Endodermal cell (in vitro differentiated cells): ENCODE data around the gene NFE2L3. TPM values are rescaled to one million over a fixed set of nuclear protein-coding genes. Genes with fewer than 3 reads are reported as not detected.
"Not testable (repeated sequence)": the region's sequence is repeated elsewhere in the genome, so short reads cannot be mapped to it uniquely, and the experiment has no call there.

Source experiments
- DNase-seq: peaks from one replicate; pipeline ENCODE4 v3.0.0-alpha.2; 2017
- H3K27ac ChIP-seq: 2 replicates; pipeline ENCODE4 v1.5.1; 2013; ENCODE audit warnings: mild to moderate bottlenecking, low read depth, low read length, moderate library complexity
- H3K27me3 ChIP-seq: 2 replicates; pipeline ENCODE4 v1.6.1; 2013; ENCODE audit warnings: mild to moderate bottlenecking, low read length, moderate library complexity; ENCODE audit not compliant: insufficient read depth, control insufficient read depth, poor library complexity, severe bottlenecking
- H3K36me3 ChIP-seq: 2 replicates; pipeline ENCODE4 v1.7.0; 2013; ENCODE audit warnings: mild to moderate bottlenecking, low read length, moderate library complexity; ENCODE audit not compliant: control insufficient read depth, insufficient read depth
- H3K4me1 ChIP-seq: one replicate; pipeline ENCODE4 v1.7.0; 2013; ENCODE audit warnings: low read length; ENCODE audit not compliant: control insufficient read depth, insufficient read depth
- H3K4me3 ChIP-seq: 2 replicates; pipeline ENCODE4 v1.5.1; 2013; ENCODE audit warnings: mild to moderate bottlenecking, low read length, moderate library complexity
- H3K9ac ChIP-seq: 2 replicates; pipeline ENCODE4 v1.6.1; 2013; ENCODE audit warnings: mild to moderate bottlenecking, low read length, moderate library complexity; ENCODE audit not compliant: poor library complexity, severe bottlenecking; ENCODE audit errors: extremely low read depth
- H3K9me3 ChIP-seq: 2 replicates; pipeline ENCODE4 v1.6.1; 2013; ENCODE audit warnings: mild to moderate bottlenecking, low read length, moderate library complexity; ENCODE audit not compliant: control insufficient read depth
- H3K27ac Mint-ChIP-seq: 2 replicates; pipeline ENCODE4 v1.8.0; 2020; ENCODE audit warnings: mixed read lengths
- H3K27me3 Mint-ChIP-seq: 2 replicates; pipeline ENCODE4 v1.8.0; 2021; ENCODE audit warnings: mild to moderate bottlenecking, mixed read lengths; ENCODE audit not compliant: insufficient read depth
- H3K36me3 Mint-ChIP-seq: 2 replicates; pipeline ENCODE4 v1.8.0; 2020; ENCODE audit warnings: low read depth, mixed read lengths
- H3K4me1 Mint-ChIP-seq: 2 replicates; pipeline ENCODE4 v1.8.0; 2020; ENCODE audit warnings: mixed read lengths
- H3K4me3 Mint-ChIP-seq: 2 replicates; pipeline ENCODE4 v1.8.0; 2020; ENCODE audit warnings: mild to moderate bottlenecking, moderate library complexity, mixed read lengths
- H3K9me3 Mint-ChIP-seq: 2 replicates; pipeline ENCODE4 v1.8.0; 2020; ENCODE audit warnings: mild to moderate bottlenecking, mixed read lengths
- CTCF ChIP-seq: fragments of 200-600 bp; sonication (generic); conservative IDR thresholded peaks from 2 replicates; pipeline ENCODE4 v1.5.0; 2021; ENCODE audit warnings: antibody characterized with exemption, mild to moderate bottlenecking
- WGBS, 2 experiments: methylation state at CpG; one replicate each; pipeline versions ENCODE4 v1.1.5 to v1.1.7; 2013; ENCODE audit warnings: missing lambda C conversion rate in 2 of 2, mixed read lengths in 1 of 2; ENCODE audit not compliant: insufficient coverage in 1 of 2, insufficient read length in 1 of 2; 5-methylcytosine and 5-hydroxymethylcytosine counted together
- total RNA-seq, 2 donors: library from RNA; stranded (reverse); fragmentation: NEBNext Ultra II Directional in 1 of 2; extraction: Animal tissue kit (Norgen Biotek cat#: 25700) in 1 of 2; gene quantifications; 2 replicates in 1 of 2; 3 replicates in 1 of 2; pipeline ENCODE4 v1.2.1, GENCODE V29; 2021

NFE2L3 gene
- total RNA-seq, 2 donors from 2014 or later: 20.2 to 48.4 TPM

GRCh38 chr7:26149391-26149977 lies 2.5 kb upstream of the NFE2L3 start:
- no peaks in the 10 kb centered on the region for H3K9me3 ChIP-seq
- WGBS, 2 experiments: 89 to 100% methylated on average over 1 of the region's 1 CpG
- peaks cover 3% of the 10 kb centered on the region for H3K4me1 ChIP-seq
- no peak for DNase-seq
- H3K27me3 ChIP-seq: no peaks in the 10 kb centered on the region
- no peaks in the 10 kb centered on the region for H3K27me3 Mint-ChIP-seq
- no peak overlapping the region for H3K4me3 ChIP-seq
- H3K27ac ChIP-seq: no peak overlapping the region
- no peak for TF ChIP-seq CTCF
- peaks cover 18% of the 10 kb centered on the region for H3K9me3 Mint-ChIP-seq
- no peak overlapping the region for H3K9ac ChIP-seq
- H3K36me3 Mint-ChIP-seq: peaks cover 3% of the 10 kb centered on the region
- H3K4me3 Mint-ChIP-seq: no peak overlapping the region
- H3K4me1 Mint-ChIP-seq: peaks cover 22% of the 10 kb centered on the region
- no peaks in the 10 kb centered on the region for H3K36me3 ChIP-seq
- no peak overlapping the region for H3K27ac Mint-ChIP-seq

- H3K27me3 ChIP-seq: no peaks in the 10 kb centered on the region
- Mint-ChIP-seq H3K4me3 (peak overlapping the region; percentile 90), H3K27me3 (no peaks in the 10 kb centered on the region), H3K27ac (no peak overlapping the region), H3K4me1 (peaks cover 32% of the 10 kb centered on the region), H3K36me3 (peaks cover 6% of the 10 kb centered on the region), H3K9me3 (peaks cover 17% of the 10 kb centered on the region)
- no peak for TF ChIP-seq CTCF
- no peak overlapping the region for H3K9ac ChIP-seq
- H3K27ac ChIP-seq: no peak overlapping the region
- H3K36me3 ChIP-seq: no peaks in the 10 kb centered on the region
- H3K4me3 ChIP-seq: no peak overlapping the region
- H3K9me3 ChIP-seq: no peaks in the 10 kb centered on the region
- peaks cover 9% of the 10 kb centered on the region for H3K4me1 ChIP-seq
- 89% methylated on average over 5 of the region's 5 CpGs for WGBS, 2 experiments
- no peak for DNase-seq
These were observed 902 bp upstream of the NFE2L3 start for GRCh38 chr7:26151096-26151495.

- H3K36me3 ChIP-seq: no peaks in the 10 kb centered on the region
- no peak overlapping the region for H3K27ac ChIP-seq
- H3K9ac ChIP-seq: no peak overlapping the region
- Mint-ChIP-seq H3K36me3 (peaks cover 7% of the 10 kb centered on the region), H3K9me3 (peaks cover 17% of the 10 kb centered on the region), H3K27me3 (no peaks in the 10 kb centered on the region), H3K27ac (peak overlapping the region; percentile 86), H3K4me1 (peaks cover 35% of the 10 kb centered on the region), H3K4me3 (peak overlapping the region; percentile 90)
- no peak for DNase-seq
- H3K4me1 ChIP-seq: peaks cover 9% of the 10 kb centered on the region
- peak overlapping the region; percentile 60 for H3K4me3 ChIP-seq
- WGBS, 2 experiments: 89 to 99% methylated on average over 8 to 10 of the region's 10 CpGs
- no peak for TF ChIP-seq CTCF
- no peaks in the 10 kb centered on the region for H3K9me3 ChIP-seq
- no peaks in the 10 kb centered on the region for H3K27me3 ChIP-seq
These were observed 397 bp upstream of the NFE2L3 start for GRCh38 chr7:26151650-26151952.

GRCh38 chr7:26152782-26153240 lies 813 bp downstream of the NFE2L3 start:
- peak overlapping the region; percentile 21 for H3K9ac ChIP-seq
- not testable (repeated sequence) for H3K36me3 Mint-ChIP-seq, H3K27me3 ChIP-seq, H3K27me3 Mint-ChIP-seq, H3K9me3 Mint-ChIP-seq, H3K4me1 ChIP-seq, H3K36me3 ChIP-seq, H3K27ac ChIP-seq, H3K9me3 ChIP-seq
- peak; percentile 61 for DNase-seq
- H3K27ac Mint-ChIP-seq: peak overlapping the region; percentile 88
- H3K4me1 Mint-ChIP-seq: peaks cover 35% of the 10 kb centered on the region
- peak overlapping the region; percentile 86 for H3K4me3 ChIP-seq
- H3K4me3 Mint-ChIP-seq: peak overlapping the region; percentile 90
- WGBS, 2 experiments: 0 to 1% methylated on average over 2 to 54 of the region's 54 CpGs
